OCI-LY3 (cell line): ENCODE data around the gene OR52D1.

Experiments
- H2AFZ ChIP-seq: fragments of 200-600, 300-600 bp; shearing (Covaris generic); 2 replicates; pipeline ENCODE4 v1.6.0; 2014; ENCODE audit warnings: antibody characterized with exemption, low read depth, low read length
- H3K27ac ChIP-seq: fragments of 200-600, 300-600 bp; sonication (generic); 2 replicates; pipeline ENCODE4 v1.5.1; 2014; ENCODE audit warnings: mild to moderate bottlenecking, low read length, moderate library complexity, mixed read lengths
- H3K27me3 ChIP-seq: fragments of 200-600, 300-600 bp; sonication (generic); 2 replicates; pipeline ENCODE4 v1.6.1; 2014; ENCODE audit warnings: low read depth, low read length, mixed read lengths
- H3K36me3 ChIP-seq: fragments of 200-600, 300-600 bp; sonication (generic); replicated peaks from 2 replicates; pipeline ENCODE3; 2014; ENCODE audit warnings: low read depth, low read length, mixed read lengths
- H3K4me1 ChIP-seq: fragments of 300-600, 200-600 bp; sonication (generic); 2 replicates; pipeline ENCODE4 v1.6.1; 2014; ENCODE audit warnings: low read length, mixed read lengths
- H3K4me2 ChIP-seq: fragments of 200-600, 300-600 bp; sonication (generic); 2 replicates; pipeline ENCODE4 v1.6.1; 2014; ENCODE audit warnings: low read length, mixed read lengths
- H3K4me3 ChIP-seq: fragments of 300-600, 200-600 bp; sonication (generic); 2 replicates; pipeline ENCODE4 v1.5.1; 2014; ENCODE audit warnings: antibody characterized with exemption, mild to moderate bottlenecking, low read length, moderate library complexity
- H3K79me2 ChIP-seq: fragments of 300-600, 200-600 bp; shearing (Covaris generic); 2 replicates; pipeline ENCODE4 v1.6.1; 2014; ENCODE audit warnings: mild to moderate bottlenecking, low read length, mixed read lengths
- H3K9ac ChIP-seq: fragments of 300-600, 200-600 bp; shearing (Covaris generic); 2 replicates; pipeline ENCODE4 v1.6.0; 2014; ENCODE audit warnings: mild to moderate bottlenecking, low read length, moderate library complexity
- H3K9me3 ChIP-seq: fragments of 200-600, 300-600 bp; shearing (Covaris generic); 2 replicates; pipeline ENCODE4 v1.6.1; 2014; ENCODE audit warnings: low read length, mixed read lengths; ENCODE audit not compliant: insufficient read depth
- H4K20me1 ChIP-seq: fragments of 200-600, 300-600 bp; sonication (generic); 2 replicates; pipeline ENCODE4 v1.6.1; 2016; ENCODE audit warnings: low read length, mixed read lengths; ENCODE audit not compliant: insufficient read depth
- EZH2phosphoT487 ChIP-seq: fragments of 200-600 bp; shearing (Covaris generic); IDR thresholded peaks from 2 replicates; pipeline ENCODE4 v1.6.1; 2018; ENCODE audit warnings: antibody characterized with exemption, mixed run types, low read depth
- TF ChIP-seq, protein P1 (sequence below): fragments of 200-600, 300-600 bp; sonication (generic); IDR thresholded peaks from 2 replicates; pipeline ENCODE4 v1.5.1; 2014; ENCODE audit warnings: antibody characterized with exemption, low read length, low read depth

OR52D1 gene

GRCh38 chr11:5521540-5521939 is 33.1 kb downstream of the OR52D1 start:
- no peaks in the 10 kb centered on the region for H4K20me1 ChIP-seq
- H3K4me1 ChIP-seq, result no peaks in the 10 kb centered on the region
- H3K27me3 ChIP-seq, result 0 out of 2 replicates have a peak, but pooled peaks cover 4% of the 10 kb centered on the region
- H3K79me2 ChIP-seq, result no peaks in the 10 kb centered on the region
- H3K4me2 ChIP-seq, result no peak overlapping the region
- no peak for TF ChIP-seq EZH2phosphoT487
- TF ChIP-seq, protein P1, sequence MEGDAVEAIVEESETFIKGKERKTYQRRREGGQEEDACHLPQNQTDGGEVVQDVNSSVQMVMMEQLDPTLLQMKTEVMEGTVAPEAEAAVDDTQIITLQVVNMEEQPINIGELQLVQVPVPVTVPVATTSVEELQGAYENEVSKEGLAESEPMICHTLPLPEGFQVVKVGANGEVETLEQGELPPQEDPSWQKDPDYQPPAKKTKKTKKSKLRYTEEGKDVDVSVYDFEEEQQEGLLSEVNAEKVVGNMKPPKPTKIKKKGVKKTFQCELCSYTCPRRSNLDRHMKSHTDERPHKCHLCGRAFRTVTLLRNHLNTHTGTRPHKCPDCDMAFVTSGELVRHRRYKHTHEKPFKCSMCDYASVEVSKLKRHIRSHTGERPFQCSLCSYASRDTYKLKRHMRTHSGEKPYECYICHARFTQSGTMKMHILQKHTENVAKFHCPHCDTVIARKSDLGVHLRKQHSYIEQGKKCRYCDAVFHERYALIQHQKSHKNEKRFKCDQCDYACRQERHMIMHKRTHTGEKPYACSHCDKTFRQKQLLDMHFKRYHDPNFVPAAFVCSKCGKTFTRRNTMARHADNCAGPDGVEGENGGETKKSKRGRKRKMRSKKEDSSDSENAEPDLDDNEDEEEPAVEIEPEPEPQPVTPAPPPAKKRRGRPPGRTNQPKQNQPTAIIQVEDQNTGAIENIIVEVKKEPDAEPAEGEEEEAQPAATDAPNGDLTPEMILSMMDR, result no peak
- no peaks in the 10 kb centered on the region for H3K9me3 ChIP-seq
- H3K27ac ChIP-seq, result no peak overlapping the region
- H3K9ac ChIP-seq, result no peak overlapping the region
- no peak overlapping the region for H3K4me3 ChIP-seq
- no peaks in the 10 kb centered on the region for H3K36me3 ChIP-seq
- H2AFZ ChIP-seq, result no peak overlapping the region

GRCh38 chr11:5522308-5522707 is 33.8 kb downstream of the OR52D1 start:
- H3K4me3 ChIP-seq, result no peak overlapping the region
- no peaks in the 10 kb centered on the region for H3K4me1 ChIP-seq
- H3K27me3 ChIP-seq, result 0 out of 2 replicates have a peak, but pooled peaks cover 4% of the 10 kb centered on the region
- H3K27ac ChIP-seq, result no peak overlapping the region
- H2AFZ ChIP-seq, result no peak overlapping the region
- H3K4me2 ChIP-seq, result no peak overlapping the region
- H3K9ac ChIP-seq, result no peak overlapping the region
- no peak for TF ChIP-seq EZH2phosphoT487
- TF ChIP-seq, protein P1, result no peak
- H4K20me1 ChIP-seq, result no peaks in the 10 kb centered on the region
- no peaks in the 10 kb centered on the region for H3K79me2 ChIP-seq
- no peaks in the 10 kb centered on the region for H3K36me3 ChIP-seq
- no peaks in the 10 kb centered on the region for H3K9me3 ChIP-seq

DNA sequence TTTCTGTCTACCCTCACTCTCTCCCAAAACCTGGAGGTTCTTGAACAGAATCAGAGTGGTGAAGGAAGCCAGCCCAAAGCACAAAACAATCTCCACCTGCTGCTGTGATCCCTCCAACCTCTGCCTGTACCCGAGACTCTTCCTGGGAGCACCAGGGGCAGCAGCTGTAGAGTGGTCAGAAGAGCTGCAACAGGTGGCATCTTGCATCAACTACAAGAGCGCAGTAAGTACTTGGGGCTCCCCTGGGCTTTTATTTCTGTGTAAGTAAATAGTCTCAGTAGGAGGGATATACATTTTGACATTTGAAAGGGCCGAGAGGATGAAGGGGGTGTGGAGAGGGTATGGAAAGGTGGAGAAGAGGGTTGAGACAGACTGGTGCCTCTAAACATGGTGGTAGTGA is 36.3 kb downstream of the OR52D1 start:
- no peak overlapping the region for H2AFZ ChIP-seq
- no peak overlapping the region for H3K4me3 ChIP-seq
- no peak for TF ChIP-seq EZH2phosphoT487
- TF ChIP-seq, protein P1, result no peak
- H3K36me3 ChIP-seq, result no peaks in the 10 kb centered on the region
- no peaks in the 10 kb centered on the region for H3K79me2 ChIP-seq
- H3K27me3 ChIP-seq, result 0 out of 2 replicates have a peak, but pooled peaks cover 4% of the 10 kb centered on the region
- no peak overlapping the region for H3K27ac ChIP-seq
- H4K20me1 ChIP-seq, result no peaks in the 10 kb centered on the region
- no peak overlapping the region for H3K4me2 ChIP-seq
- H3K9ac ChIP-seq, result no peak overlapping the region
- no peaks in the 10 kb centered on the region for H3K9me3 ChIP-seq
- no peaks in the 10 kb centered on the region for H3K4me1 ChIP-seq

DNA sequence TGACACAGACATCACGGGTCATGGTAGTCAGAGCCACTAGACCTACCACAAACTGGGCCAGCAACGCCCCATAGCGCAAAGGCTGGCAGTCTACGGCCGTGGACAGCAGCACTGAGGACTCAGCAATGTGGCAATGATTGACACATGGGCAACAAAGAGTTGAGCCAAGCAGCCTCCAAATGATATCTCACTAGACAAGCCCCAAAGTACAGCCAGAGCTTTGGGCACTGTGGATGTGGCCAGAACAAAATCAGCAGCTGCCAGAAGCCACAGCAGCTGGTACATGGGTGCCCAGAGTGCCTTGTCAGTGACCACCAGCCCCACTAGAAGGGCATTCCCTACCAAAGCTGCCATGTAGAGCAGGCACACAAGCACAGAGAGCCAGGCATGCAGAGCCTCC is 39.2 kb downstream of the OR52D1 start:
- H3K4me3 ChIP-seq, result no peak overlapping the region
- H3K9me3 ChIP-seq, result no peaks in the 10 kb centered on the region
- no peaks in the 10 kb centered on the region for H4K20me1 ChIP-seq
- H3K27ac ChIP-seq, result no peak overlapping the region
- no peaks in the 10 kb centered on the region for H3K36me3 ChIP-seq
- H3K27me3 ChIP-seq, result 0 out of 2 replicates have a peak, but pooled peaks cover 4% of the 10 kb centered on the region
- no peak overlapping the region for H3K9ac ChIP-seq
- no peaks in the 10 kb centered on the region for H3K79me2 ChIP-seq
- H2AFZ ChIP-seq, result no peak overlapping the region
- H3K4me2 ChIP-seq, result no peak overlapping the region
- TF ChIP-seq, protein P1, result no peak
- TF ChIP-seq EZH2phosphoT487, result no peak
- no peaks in the 10 kb centered on the region for H3K4me1 ChIP-seq
